ENCODE measurements around the gene XDH. TPM values are rescaled to one million over a fixed set of nuclear protein-coding genes. Genes with fewer than 3 reads are reported as not detected.

The XDH gene
- total RNA-seq, 1 experiment from 2014 or later = 0.91 TPM

- intact Hi-C loops (cut with micrococcal nuclease) = no loop called here
- Histone ChIP-seq H3F3A (ENCODE audit: low read length, unreplicated experiment) (no peaks in the 10 kb centered on the region), H3K27me3 (ENCODE audit: low read length) (no peaks in the 10 kb centered on the region), H3K9me2 (replicated peaks; ENCODE audit: low read length) (no peaks in the 10 kb centered on the region), H3K4me2 (ENCODE audit: low read length) (no peak overlapping the region), H3K4me3 (ENCODE audit: low read length) (no peak overlapping the region), H3K36me3 (ENCODE audit: low read depth, low read length) (no peaks in the 10 kb centered on the region), H4K20me1 (ENCODE audit: low read length) (no peaks in the 10 kb centered on the region), H3K27ac (ENCODE audit: low read length) (no peak overlapping the region), H3K4me1 (ENCODE audit: insufficient read depth, low read length) (no peaks in the 10 kb centered on the region), H3K9ac (ENCODE audit: low read length) (no peak overlapping the region), H2AFZ (ENCODE audit: low read length) (no peak overlapping the region), H3K79me2 (ENCODE audit: low read length) (no peaks in the 10 kb centered on the region), H3K9me3 (ENCODE audit: low read length) (no peaks in the 10 kb centered on the region)
- ChIA-PET POLR2A (ENCODE audit: unreplicated experiment) (no interaction called here), CTCF (no interaction called here)
- ATAC-seq (no peak), DNase-seq (no peak)
- no peak for TF ChIP-seq EZH2phosphoT487 (IDR thresholded peaks at IDR 0.05; ENCODE audit: borderline replicate concordance, low read length)
- no peak for TF ChIP-seq EZH2 (IDR thresholded peaks at IDR 0.05; ENCODE audit: low read length, unreplicated experiment)
- TF ChIP-seq CTCF (conservative IDR thresholded peaks at IDR 0.05; ENCODE audit: low read depth, low read length) = no peak
- BruUV-seq (replicated peaks) = no TSS peak
These were observed 50.4 kb downstream of the XDH start for GRCh38 chr2:31363956-31364750.

GRCh38 chr2:31362581-31362980 is 52.0 kb downstream of the XDH start:
- CTCF ChIA-PET = no interaction called here
- Histone ChIP-seq H3K9ac (ENCODE audit: low read length) (no peak overlapping the region), H2AFZ (ENCODE audit: low read length) (no peak overlapping the region), H4K20me1 (ENCODE audit: low read length) (no peaks in the 10 kb centered on the region), H3K79me2 (ENCODE audit: low read length) (no peaks in the 10 kb centered on the region), H3K27me3 (ENCODE audit: low read length) (no peaks in the 10 kb centered on the region), H3K36me3 (ENCODE audit: low read depth, low read length) (no peaks in the 10 kb centered on the region), H3K9me2 (replicated peaks; ENCODE audit: low read length) (no peaks in the 10 kb centered on the region), H3K9me3 (ENCODE audit: low read length) (no peaks in the 10 kb centered on the region), H3K4me1 (ENCODE audit: insufficient read depth, low read length) (no peaks in the 10 kb centered on the region), H3K4me3 (ENCODE audit: low read length) (no peak overlapping the region), H3K4me2 (ENCODE audit: low read length) (no peak overlapping the region), H3K27ac (ENCODE audit: low read length) (no peak overlapping the region), H3F3A (ENCODE audit: low read length, unreplicated experiment) (no peaks in the 10 kb centered on the region)
- ATAC-seq (no peak), DNase-seq (no peak)
- BruUV-seq (replicated peaks) = no TSS peak
- POLR2A ChIA-PET (ENCODE audit: unreplicated experiment) = no interaction called here
- intact Hi-C loops (cut with micrococcal nuclease) = no loop called here
- TF ChIP-seq CTCF (conservative IDR thresholded peaks at IDR 0.05; ENCODE audit: low read depth, low read length) (no peak), EZH2 (IDR thresholded peaks at IDR 0.05; ENCODE audit: low read length, unreplicated experiment) (no peak), EZH2phosphoT487 (IDR thresholded peaks at IDR 0.05; ENCODE audit: borderline replicate concordance, low read length) (no peak)

GRCh38 chr2:31359229-31359628 is 55.3 kb downstream of the XDH start:
- CTCF ChIA-PET = no interaction called here
- Histone ChIP-seq H3K4me2 (ENCODE audit: low read length) (no peak overlapping the region), H3K9me3 (ENCODE audit: low read length) (no peaks in the 10 kb centered on the region), H3K4me3 (ENCODE audit: low read length) (no peak overlapping the region), H3K27me3 (ENCODE audit: low read length) (no peaks in the 10 kb centered on the region), H3K36me3 (ENCODE audit: low read depth, low read length) (no peaks in the 10 kb centered on the region), H3K9me2 (replicated peaks; ENCODE audit: low read length) (no peaks in the 10 kb centered on the region), H3F3A (ENCODE audit: low read length, unreplicated experiment) (no peaks in the 10 kb centered on the region), H3K4me1 (ENCODE audit: insufficient read depth, low read length) (no peaks in the 10 kb centered on the region), H3K79me2 (ENCODE audit: low read length) (no peaks in the 10 kb centered on the region), H3K9ac (ENCODE audit: low read length) (no peak overlapping the region), H2AFZ (ENCODE audit: low read length) (no peak overlapping the region), H3K27ac (ENCODE audit: low read length) (no peak overlapping the region), H4K20me1 (ENCODE audit: low read length) (no peaks in the 10 kb centered on the region)
- intact Hi-C loops (cut with micrococcal nuclease) = no loop called here
- no peak for ATAC-seq
- DNase-seq = no peak
- POLR2A ChIA-PET (ENCODE audit: unreplicated experiment) = no interaction called here
- BruUV-seq (replicated peaks) = no TSS peak
- TF ChIP-seq EZH2phosphoT487 (IDR thresholded peaks at IDR 0.05; ENCODE audit: borderline replicate concordance, low read length) (no peak), CTCF (conservative IDR thresholded peaks at IDR 0.05; ENCODE audit: low read depth, low read length) (no peak), EZH2 (IDR thresholded peaks at IDR 0.05; ENCODE audit: low read length, unreplicated experiment) (no peak)
